ENCODE measurements around the gene TTC39B.
"Not testable (repeated sequence)": the region's sequence is repeated elsewhere in the genome, so short reads cannot be mapped to it uniquely, and the experiment has no call there.

The TTC39B gene

GRCh38 chr9:15306757-15307522, at the start of gene TTC39B:
TTC39B (minus strand) TSS chr9:15307216; CDS start chr9:15307125, 91 bp downstream.
- peak; percentile 46 to 76 for DNase-seq (ENCODE audit: low read depth in 2 of 2)

GRCh38 chr9:15355669-15356068, 48.7 kb upstream of the TTC39B start:
- no peak for DNase-seq (ENCODE audit: low read depth in 2 of 2)

- DNase-seq (ENCODE audit: low read depth in 2 of 2) = no peak
These were observed 47.7 kb upstream of the TTC39B start for GRCh38 chr9:15354713-15355112.

GRCh38 chr9:15353892-15354291, 46.9 kb upstream of the TTC39B start:
- DNase-seq (ENCODE audit: low read depth in 2 of 2) = no peak

- DNase-seq (ENCODE audit: low read depth in 2 of 2) = no peak
These were observed 45.3 kb upstream of the TTC39B start for GRCh38 chr9:15352306-15352705.

GRCh38 chr9:15349892-15350761, 43.1 kb upstream of the TTC39B start:
- peak in 1 of 2 donors; percentile 4 for DNase-seq (ENCODE audit: low read depth in 2 of 2)

- no peak for DNase-seq (ENCODE audit: low read depth in 2 of 2)
These were observed 39.8 kb upstream of the TTC39B start for GRCh38 chr9:15346837-15347236.

GRCh38 chr9:15344191-15344590, 37.2 kb upstream of the TTC39B start:
- no peak for DNase-seq (ENCODE audit: low read depth in 2 of 2)

GRCh38 chr9:15333376-15333881, 26.4 kb upstream of the TTC39B start:
- no peak for DNase-seq (ENCODE audit: low read depth in 2 of 2)

- no peak for DNase-seq (ENCODE audit: low read depth in 2 of 2)
These were observed 25.9 kb upstream of the TTC39B start for GRCh38 chr9:15332939-15333338.

- DNase-seq (ENCODE audit: low read depth in 2 of 2) = no peak
These were observed 22.6 kb upstream of the TTC39B start for GRCh38 chr9:15329539-15330109.

GRCh38 chr9:15328946-15329345, 21.9 kb upstream of the TTC39B start:
- no peak for DNase-seq (ENCODE audit: low read depth in 2 of 2)

GRCh38 chr9:15322695-15323094, 15.7 kb upstream of the TTC39B start:
- not testable (repeated sequence) for DNase-seq (ENCODE audit: low read depth in 2 of 2)

- not testable (repeated sequence) for DNase-seq (ENCODE audit: low read depth in 2 of 2)
These were observed 12.6 kb upstream of the TTC39B start for GRCh38 chr9:15319661-15320060.

GRCh38 chr9:15317836-15318235, 10.8 kb upstream of the TTC39B start:
- no peak for DNase-seq (ENCODE audit: low read depth in 2 of 2)

- DNase-seq (ENCODE audit: low read depth in 2 of 2) = no peak
These were observed 4.6 kb upstream of the TTC39B start for GRCh38 chr9:15311607-15312006.

GRCh38 chr9:15310107-15310850, 3.3 kb upstream of the TTC39B start:
- no peak for DNase-seq (ENCODE audit: low read depth in 2 of 2)

GRCh38 chr9:15308511-15308910, 1.5 kb upstream of the TTC39B start:
- DNase-seq (ENCODE audit: low read depth in 2 of 2) = no peak

GRCh38 chr9:15307523-15307841, 466 bp upstream of the TTC39B start:
- DNase-seq (ENCODE audit: low read depth in 2 of 2) = no peak

GRCh38 chr9:15306068-15306756, 804 bp downstream of the TTC39B start:
- DNase-seq (ENCODE audit: low read depth in 2 of 2) = peak in 1 of 2 donors; percentile 15

GRCh38 chr9:15305470-15305869, 1.5 kb downstream of the TTC39B start:
- no peak for DNase-seq (ENCODE audit: low read depth in 2 of 2)

Measured in stimulated activated CD4-positive, alpha-beta T cell treated with anti-CD3 and anti-CD28 coated beads, Interleukin-15, amount 100 ng/mL, for 48 hours (primary cell).